ENCODE measurements around the gene FAM193B.

DNA sequence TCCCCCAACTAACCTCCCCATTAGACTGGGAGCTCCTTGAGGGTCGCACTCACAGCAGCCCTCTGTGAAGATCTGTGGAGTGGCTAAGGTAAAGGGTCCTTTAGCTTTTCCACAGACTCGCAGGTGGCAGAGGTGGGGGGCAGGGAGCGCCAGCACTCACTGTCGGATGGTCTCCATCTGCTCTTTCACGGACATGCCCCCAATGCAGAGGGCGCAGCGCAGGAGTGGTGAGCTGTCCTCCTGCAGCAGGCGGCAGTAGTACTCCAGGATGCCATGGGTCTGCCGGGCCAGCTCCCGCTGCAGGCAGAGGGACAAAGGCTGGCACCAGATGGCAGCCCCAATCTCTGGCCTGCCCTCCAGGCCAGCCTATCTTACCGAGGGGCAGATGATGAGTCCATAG, 39.8 kb downstream of the FAM193B start:
- TF ChIP-seq, protein P1, sequence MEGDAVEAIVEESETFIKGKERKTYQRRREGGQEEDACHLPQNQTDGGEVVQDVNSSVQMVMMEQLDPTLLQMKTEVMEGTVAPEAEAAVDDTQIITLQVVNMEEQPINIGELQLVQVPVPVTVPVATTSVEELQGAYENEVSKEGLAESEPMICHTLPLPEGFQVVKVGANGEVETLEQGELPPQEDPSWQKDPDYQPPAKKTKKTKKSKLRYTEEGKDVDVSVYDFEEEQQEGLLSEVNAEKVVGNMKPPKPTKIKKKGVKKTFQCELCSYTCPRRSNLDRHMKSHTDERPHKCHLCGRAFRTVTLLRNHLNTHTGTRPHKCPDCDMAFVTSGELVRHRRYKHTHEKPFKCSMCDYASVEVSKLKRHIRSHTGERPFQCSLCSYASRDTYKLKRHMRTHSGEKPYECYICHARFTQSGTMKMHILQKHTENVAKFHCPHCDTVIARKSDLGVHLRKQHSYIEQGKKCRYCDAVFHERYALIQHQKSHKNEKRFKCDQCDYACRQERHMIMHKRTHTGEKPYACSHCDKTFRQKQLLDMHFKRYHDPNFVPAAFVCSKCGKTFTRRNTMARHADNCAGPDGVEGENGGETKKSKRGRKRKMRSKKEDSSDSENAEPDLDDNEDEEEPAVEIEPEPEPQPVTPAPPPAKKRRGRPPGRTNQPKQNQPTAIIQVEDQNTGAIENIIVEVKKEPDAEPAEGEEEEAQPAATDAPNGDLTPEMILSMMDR (IDR thresholded peaks at IDR 0.05; ENCODE audit: insufficient read depth, low read length): no peak
- TF ChIP-seq, protein P2, sequence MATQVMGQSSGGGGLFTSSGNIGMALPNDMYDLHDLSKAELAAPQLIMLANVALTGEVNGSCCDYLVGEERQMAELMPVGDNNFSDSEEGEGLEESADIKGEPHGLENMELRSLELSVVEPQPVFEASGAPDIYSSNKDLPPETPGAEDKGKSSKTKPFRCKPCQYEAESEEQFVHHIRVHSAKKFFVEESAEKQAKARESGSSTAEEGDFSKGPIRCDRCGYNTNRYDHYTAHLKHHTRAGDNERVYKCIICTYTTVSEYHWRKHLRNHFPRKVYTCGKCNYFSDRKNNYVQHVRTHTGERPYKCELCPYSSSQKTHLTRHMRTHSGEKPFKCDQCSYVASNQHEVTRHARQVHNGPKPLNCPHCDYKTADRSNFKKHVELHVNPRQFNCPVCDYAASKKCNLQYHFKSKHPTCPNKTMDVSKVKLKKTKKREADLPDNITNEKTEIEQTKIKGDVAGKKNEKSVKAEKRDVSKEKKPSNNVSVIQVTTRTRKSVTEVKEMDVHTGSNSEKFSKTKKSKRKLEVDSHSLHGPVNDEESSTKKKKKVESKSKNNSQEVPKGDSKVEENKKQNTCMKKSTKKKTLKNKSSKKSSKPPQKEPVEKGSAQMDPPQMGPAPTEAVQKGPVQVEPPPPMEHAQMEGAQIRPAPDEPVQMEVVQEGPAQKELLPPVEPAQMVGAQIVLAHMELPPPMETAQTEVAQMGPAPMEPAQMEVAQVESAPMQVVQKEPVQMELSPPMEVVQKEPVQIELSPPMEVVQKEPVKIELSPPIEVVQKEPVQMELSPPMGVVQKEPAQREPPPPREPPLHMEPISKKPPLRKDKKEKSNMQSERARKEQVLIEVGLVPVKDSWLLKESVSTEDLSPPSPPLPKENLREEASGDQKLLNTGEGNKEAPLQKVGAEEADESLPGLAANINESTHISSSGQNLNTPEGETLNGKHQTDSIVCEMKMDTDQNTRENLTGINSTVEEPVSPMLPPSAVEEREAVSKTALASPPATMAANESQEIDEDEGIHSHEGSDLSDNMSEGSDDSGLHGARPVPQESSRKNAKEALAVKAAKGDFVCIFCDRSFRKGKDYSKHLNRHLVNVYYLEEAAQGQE (IDR thresholded peaks at IDR 0.05; ENCODE audit: insufficient replicate concordance, low read depth): no peak
- TF ChIP-seq POLR2AphosphoS5 (IDR thresholded peaks at IDR 0.05; ENCODE audit: low read depth) (no peak), GABPA (IDR thresholded peaks at IDR 0.05; ENCODE audit: low read depth) (no peak), SPI1 (IDR thresholded peaks at IDR 0.05; ENCODE audit: borderline replicate concordance, low read depth) (no peak)

Measured in HL-60 (cell line).